ENCODE data around the gene CSRP1. TPM values are rescaled to one million over a fixed set of nuclear protein-coding genes. Genes with fewer than 3 reads are reported as not detected.

Gene CSRP1
- total RNA-seq, 6 experiments from 2014 or later = 54.9 to 158 (median 87.0) TPM

DNA sequence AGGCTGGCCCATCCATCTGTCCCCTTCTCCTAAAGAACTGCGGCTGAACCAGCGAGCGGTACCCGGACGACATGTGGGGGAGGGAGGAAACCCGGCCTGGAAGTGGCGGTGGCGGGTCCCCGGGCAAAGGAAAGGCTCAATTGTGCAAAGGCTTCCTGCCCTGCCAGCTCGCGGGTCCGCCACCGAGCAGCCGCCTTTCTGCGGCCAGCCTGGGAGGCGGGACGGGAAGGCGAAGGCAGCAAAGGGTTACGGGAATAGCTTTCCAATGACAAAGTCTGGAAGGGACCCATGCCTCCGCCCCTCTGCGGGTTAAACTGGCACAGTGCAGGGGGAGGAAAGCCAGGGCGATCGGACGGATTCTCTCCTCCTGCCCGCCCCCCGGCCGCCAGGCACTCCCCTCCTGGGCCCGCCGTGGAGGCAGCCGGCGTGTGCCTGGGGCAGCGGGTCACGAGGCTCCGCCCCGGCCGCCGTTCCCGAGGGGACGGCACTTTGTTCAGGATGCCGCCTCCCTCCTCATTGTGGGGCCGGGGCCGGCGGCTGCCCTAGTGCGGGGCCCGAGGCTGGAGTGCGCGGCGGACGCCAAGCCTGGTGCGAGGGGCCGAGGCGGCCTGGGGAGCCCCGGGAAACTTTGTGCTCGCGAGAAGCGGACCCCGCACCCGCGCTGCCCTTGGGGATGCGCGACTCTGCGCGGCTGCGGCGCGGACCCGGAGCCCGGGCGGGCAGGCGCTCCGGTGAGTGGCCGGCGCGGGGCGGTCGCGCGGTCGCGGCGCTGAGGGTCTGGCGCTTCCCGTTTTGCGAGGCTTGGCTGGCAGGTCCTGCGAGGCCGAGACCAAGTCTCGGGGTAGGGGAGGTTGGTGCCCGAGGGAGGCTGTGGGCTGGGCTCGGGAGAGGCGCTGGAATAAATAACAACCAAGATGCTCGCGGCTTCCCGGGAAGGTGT, 32.0 kb upstream of the CSRP1 start, which contains the start of gene NAV1:
TSS of gene NAV1 (plus strand) at position 516 of the 940 bp plus-strand sequence. CDS start 83,758 bp downstream, outside the sequence.
- no peaks in the 10 kb centered on the region for H3K27me3 ChIP-seq
- H3K9me3 ChIP-seq = no peaks in the 10 kb centered on the region
- DNase-seq (peak in 2 of 3 donors; percentile 53 to 74), ATAC-seq (peak; percentile 70 to 80 (median 75))
- H3K36me3 ChIP-seq = no peaks in the 10 kb centered on the region
- peak within 1 kb of the TSS; percentile 19 to 73 (median 46) for H3K27ac ChIP-seq
- WGBS (ENCODE audit: insufficient coverage, low coverage, low lambda C conversion rate, missing lambda C conversion rate) = 0% methylated on average over 11 of the region's 93 CpGs
- peak within 1 kb of the TSS; percentile 43 to 56 (median 49) for H3K4me3 ChIP-seq
- intact Hi-C loops (cut with DNase I) = no loop called here
- H3K4me1 ChIP-seq = peaks cover 0 to 8% (median 2%) of the 10 kb centered on the region in 4 donors
- peak; percentile 58 for TF ChIP-seq POLR2A (IDR thresholded peaks at IDR 0.05)
- TF ChIP-seq, protein P1, sequence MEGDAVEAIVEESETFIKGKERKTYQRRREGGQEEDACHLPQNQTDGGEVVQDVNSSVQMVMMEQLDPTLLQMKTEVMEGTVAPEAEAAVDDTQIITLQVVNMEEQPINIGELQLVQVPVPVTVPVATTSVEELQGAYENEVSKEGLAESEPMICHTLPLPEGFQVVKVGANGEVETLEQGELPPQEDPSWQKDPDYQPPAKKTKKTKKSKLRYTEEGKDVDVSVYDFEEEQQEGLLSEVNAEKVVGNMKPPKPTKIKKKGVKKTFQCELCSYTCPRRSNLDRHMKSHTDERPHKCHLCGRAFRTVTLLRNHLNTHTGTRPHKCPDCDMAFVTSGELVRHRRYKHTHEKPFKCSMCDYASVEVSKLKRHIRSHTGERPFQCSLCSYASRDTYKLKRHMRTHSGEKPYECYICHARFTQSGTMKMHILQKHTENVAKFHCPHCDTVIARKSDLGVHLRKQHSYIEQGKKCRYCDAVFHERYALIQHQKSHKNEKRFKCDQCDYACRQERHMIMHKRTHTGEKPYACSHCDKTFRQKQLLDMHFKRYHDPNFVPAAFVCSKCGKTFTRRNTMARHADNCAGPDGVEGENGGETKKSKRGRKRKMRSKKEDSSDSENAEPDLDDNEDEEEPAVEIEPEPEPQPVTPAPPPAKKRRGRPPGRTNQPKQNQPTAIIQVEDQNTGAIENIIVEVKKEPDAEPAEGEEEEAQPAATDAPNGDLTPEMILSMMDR (IDR thresholded peaks at IDR 0.05) = no peak

DNA sequence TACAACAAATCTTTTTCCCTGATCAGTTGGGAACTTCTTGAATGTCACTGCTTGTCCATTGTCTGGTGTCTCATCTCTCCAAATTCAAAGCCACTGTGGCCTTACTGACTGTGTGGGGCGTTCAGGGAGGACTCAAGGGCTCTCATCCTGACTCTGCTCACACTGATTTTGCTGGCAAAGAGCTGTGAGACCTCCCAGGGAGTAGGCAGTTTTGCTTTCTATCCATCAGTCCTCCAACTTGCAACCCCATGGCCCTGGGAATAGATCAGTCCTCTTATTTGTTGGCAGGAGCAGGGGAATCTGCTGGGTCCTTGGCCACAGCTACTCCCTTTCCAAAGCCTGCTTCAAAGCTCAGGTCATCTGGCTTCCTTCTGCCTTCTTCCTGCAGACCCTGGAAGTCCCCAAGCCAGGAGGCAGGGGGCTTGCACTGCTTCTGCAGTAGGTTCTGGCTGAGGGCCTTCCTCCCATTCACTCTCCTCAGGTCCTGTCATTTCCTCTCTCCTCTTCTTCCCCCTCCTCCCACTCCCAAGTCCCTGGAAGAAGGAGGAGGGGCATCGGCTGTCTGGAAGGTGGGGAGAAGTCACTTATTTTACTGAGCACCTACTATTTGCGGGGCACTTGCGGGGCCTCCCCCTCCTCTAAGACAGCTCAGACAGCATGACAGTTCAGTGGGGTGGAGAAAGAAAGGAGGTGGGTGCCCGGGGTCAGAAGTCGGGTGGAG, 31.1 kb upstream of the CSRP1 start:
- peaks cover 0 to 8% (median 2%) of the 10 kb centered on the region in 4 donors for H3K4me1 ChIP-seq

DNA sequence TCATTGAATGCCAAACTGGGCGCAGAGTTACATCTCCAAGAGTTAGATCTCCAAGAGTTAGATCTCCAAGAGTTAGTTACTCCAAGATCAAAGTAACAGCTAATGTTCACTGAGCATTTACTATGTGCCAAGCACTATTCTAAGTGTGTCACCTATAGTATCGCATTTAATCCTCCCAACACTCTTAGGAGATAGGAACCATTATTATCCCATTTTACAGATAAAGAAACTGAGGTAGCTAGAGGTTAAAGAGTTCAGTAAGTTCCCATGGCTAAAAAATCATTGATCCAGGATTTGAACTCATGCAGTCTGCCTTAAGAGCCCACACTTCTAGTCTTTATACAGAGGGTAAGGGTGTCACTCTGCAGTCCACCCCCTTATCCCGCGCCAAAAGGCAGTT, 30.5 kb upstream of the CSRP1 start:
- H3K27me3 ChIP-seq = no peaks in the 10 kb centered on the region
- peaks cover 0 to 8% (median 2%) of the 10 kb centered on the region in 4 donors for H3K4me1 ChIP-seq
- no peak for ATAC-seq
- H3K9me3 ChIP-seq = no peaks in the 10 kb centered on the region
- no peak for DNase-seq
- H3K27ac ChIP-seq = no peak overlapping the region
- TF ChIP-seq, protein P1 (IDR thresholded peaks at IDR 0.05) = no peak
- TF ChIP-seq POLR2A (IDR thresholded peaks at IDR 0.05) = no peak
- WGBS (ENCODE audit: insufficient coverage, low coverage, low lambda C conversion rate, missing lambda C conversion rate) = 100% methylated on average over 1 of the region's 4 CpGs
- H3K4me3 ChIP-seq = no peak overlapping the region
- no peaks in the 10 kb centered on the region for H3K36me3 ChIP-seq
- intact Hi-C loops (cut with DNase I) = no loop called here

More for the DNA sequence above, 31.1 kb upstream of the CSRP1 start:
- Histone ChIP-seq H3K27ac (no peak overlapping the region), H3K36me3 (no peaks in the 10 kb centered on the region), H3K9me3 (no peaks in the 10 kb centered on the region), H3K4me3 (peak overlapping the region; percentile 43 to 56 (median 49)), H3K27me3 (no peaks in the 10 kb centered on the region)
- ATAC-seq = peak in 2 of 4 donors; percentile 15 to 20
- TF ChIP-seq, protein P1 (IDR thresholded peaks at IDR 0.05) = no peak
- no peak for TF ChIP-seq POLR2A (IDR thresholded peaks at IDR 0.05)
- no peak for DNase-seq
- intact Hi-C loops (cut with DNase I) = no loop called here
- WGBS (ENCODE audit: insufficient coverage, low coverage, low lambda C conversion rate, missing lambda C conversion rate) = 17% methylated on average over 6 of the region's 6 CpGs

DNA sequence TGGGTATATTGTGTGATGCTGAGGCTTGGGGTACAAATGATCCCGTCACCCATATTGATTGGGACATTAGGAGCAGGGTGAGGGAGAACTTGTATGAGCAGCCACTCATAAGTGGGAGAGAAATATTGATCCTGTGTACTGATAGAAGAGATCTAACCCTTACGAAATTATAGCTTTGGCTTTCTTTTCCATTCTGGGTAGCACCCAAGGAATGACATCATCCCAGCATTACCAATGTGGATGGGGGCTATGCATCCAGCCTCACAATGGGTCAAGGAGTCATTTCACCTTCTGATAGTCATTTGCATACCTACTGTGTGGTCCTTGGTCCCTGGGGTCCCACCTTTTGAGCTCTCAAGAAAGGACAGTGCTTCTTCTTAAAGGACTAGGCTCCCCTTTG, 30.1 kb upstream of the CSRP1 start:
- no peak for ATAC-seq
- DNase-seq = no peak
- H3K4me1 ChIP-seq = peaks cover 0 to 8% (median 2%) of the 10 kb centered on the region in 4 donors
- H3K9me3 ChIP-seq = no peaks in the 10 kb centered on the region
- TF ChIP-seq, protein P1 (IDR thresholded peaks at IDR 0.05) = no peak
- TF ChIP-seq POLR2A (IDR thresholded peaks at IDR 0.05) = no peak
- no peak overlapping the region for H3K4me3 ChIP-seq
- WGBS (ENCODE audit: insufficient coverage, low coverage, low lambda C conversion rate, missing lambda C conversion rate) = 49% methylated on average over 2 of the region's 2 CpGs
- H3K27me3 ChIP-seq = no peaks in the 10 kb centered on the region
- H3K27ac ChIP-seq = no peak overlapping the region
- no peaks in the 10 kb centered on the region for H3K36me3 ChIP-seq
- intact Hi-C loops (cut with DNase I) = no loop called here

Data from right lobe of liver (tissue), 6 donors.